SK-N-SH treated with all-trans-retinoic acid at 6 μM for 48 hours (cell line): ENCODE measurements around the gene ARL13B.
A peak's percentile ranks its signal among the peaks of the same experiment; 100 is the strongest.

Experiments used
- ATAC-seq: fragments of 200-7000 bp; cut with Tn5 transposase; 3 replicates; pipeline ENCODE4 v1.9.1; 2020; ENCODE audit warnings: mild to moderate bottlenecking, moderate library complexity
- ARNTL ChIP-seq: fragments of 450-650 bp; formaldehyde crosslinking; IDR thresholded peaks from 2 replicates; pipeline ENCODE4 v1.5.0; 2020; ENCODE audit warnings: low read depth, mild to moderate bottlenecking, moderate library complexity, borderline replicate concordance
- BACH2 ChIP-seq: fragments of 250-450 bp; sonication (Bioruptor Pico); IDR thresholded peaks from 2 replicates; pipeline ENCODE4 v1.9.0; 2021; ENCODE audit warnings: mild to moderate bottlenecking, borderline replicate concordance
- ESRRG ChIP-seq: fragments of 250-450 bp; sonication (Bioruptor Pico); IDR thresholded peaks from 2 replicates; pipeline ENCODE4 v1.6.1; 2021; ENCODE audit warnings: mild to moderate bottlenecking
- GLIS3 ChIP-seq: fragments of 250-450 bp; sonication (Bioruptor Pico); IDR thresholded peaks from 2 replicates; pipeline ENCODE4 v1.5.0; 2020; ENCODE audit warnings: mild to moderate bottlenecking, moderate library complexity
- ISL1 ChIP-seq: fragments of 250-450 bp; sonication (Bioruptor Pico); IDR thresholded peaks from 2 replicates; pipeline ENCODE4 v2.1.2; 2022; ENCODE audit warnings: mild to moderate bottlenecking, moderate library complexity
- OSR1 ChIP-seq: fragments of 250-450 bp; sonication (Bioruptor Pico); IDR thresholded peaks from 2 replicates; pipeline ENCODE4 v1.8.0; 2022; ENCODE audit warnings: moderate library complexity, mild to moderate bottlenecking, inconsistent platforms
- PPARA ChIP-seq: fragments of 250-450 bp; sonication (Bioruptor Pico); IDR thresholded peaks from 2 replicates; pipeline ENCODE4 v1.5.0; 2020; ENCODE audit warnings: mild to moderate bottlenecking, borderline replicate concordance
- RARB ChIP-seq: fragments of 250-450 bp; sonication (Bioruptor Pico); IDR thresholded peaks from 2 replicates; pipeline ENCODE4 v1.8.0; 2021; ENCODE audit warnings: mild to moderate bottlenecking, moderate library complexity
- SNAI2 ChIP-seq: fragments of 250-450 bp; sonication (Bioruptor Pico); IDR thresholded peaks from 2 replicates; pipeline ENCODE4 v1.5.0; 2020; ENCODE audit warnings: mild to moderate bottlenecking, moderate library complexity
- TCF4 ChIP-seq: fragments of 250-450 bp; sonication (Bioruptor Pico); IDR thresholded peaks from 2 replicates; pipeline ENCODE4 v1.8.0; 2021; ENCODE audit warnings: mild to moderate bottlenecking, moderate library complexity, borderline replicate concordance
- TOX ChIP-seq: fragments of 250-450 bp; sonication (Bioruptor Pico); IDR thresholded peaks from 2 replicates; pipeline ENCODE4 v1.8.0; 2021; ENCODE audit warnings: mild to moderate bottlenecking, moderate library complexity, borderline replicate concordance
- TSHZ2 ChIP-seq: fragments of 250-450 bp; sonication (Bioruptor Pico); IDR thresholded peaks from 2 replicates; pipeline ENCODE4 v1.5.0; 2020; ENCODE audit warnings: mild to moderate bottlenecking, moderate library complexity
- ZC3H10 ChIP-seq: fragments of 250-450 bp; sonication (Bioruptor Pico); IDR thresholded peaks from 2 replicates; pipeline ENCODE4 v1.5.1; 2021; ENCODE audit warnings: mild to moderate bottlenecking, moderate library complexity
- ZFP30 ChIP-seq: fragments of 450-650 bp; formaldehyde crosslinking; IDR thresholded peaks from 2 replicates; pipeline ENCODE4 v1.5.0; 2022; ENCODE audit warnings: mild to moderate bottlenecking, moderate library complexity
- ZNF70 ChIP-seq: fragments of 450-650 bp; formaldehyde crosslinking; IDR thresholded peaks from 2 replicates; pipeline ENCODE4 v1.5.0; 2020; ENCODE audit warnings: mild to moderate bottlenecking, moderate library complexity
- ZNF8 ChIP-seq: fragments of 450-650 bp; formaldehyde crosslinking; IDR thresholded peaks from 2 replicates; pipeline ENCODE4 v1.5.0; 2020; ENCODE audit warnings: mild to moderate bottlenecking, moderate library complexity
- TF ChIP-seq, protein P1 (sequence below): fragments of 250-450 bp; sonication (Bioruptor Pico); IDR thresholded peaks from 2 replicates; pipeline ENCODE4 v1.8.0; 2021; ENCODE audit warnings: low read depth, mild to moderate bottlenecking, moderate library complexity, borderline replicate concordance
- TF ChIP-seq, protein P2 (sequence below): fragments of 250-450 bp; sonication (Bioruptor Pico); IDR thresholded peaks from 2 replicates; pipeline ENCODE4 v1.8.0; 2020; ENCODE audit warnings: mild to moderate bottlenecking, moderate library complexity, borderline replicate concordance
- TF ChIP-seq, protein P3 (sequence below): fragments of 250-450 bp; sonication (Bioruptor Pico); IDR thresholded peaks from 2 replicates; pipeline ENCODE4 v1.5.1; 2021; ENCODE audit warnings: mild to moderate bottlenecking, moderate library complexity
- TF ChIP-seq, protein P4 (sequence below): fragments of 250-450 bp; sonication (Bioruptor Pico); IDR thresholded peaks from 2 replicates; pipeline ENCODE4 v1.5.1; 2020; ENCODE audit warnings: low read depth, mild to moderate bottlenecking, moderate library complexity

The ARL13B gene

DNA sequence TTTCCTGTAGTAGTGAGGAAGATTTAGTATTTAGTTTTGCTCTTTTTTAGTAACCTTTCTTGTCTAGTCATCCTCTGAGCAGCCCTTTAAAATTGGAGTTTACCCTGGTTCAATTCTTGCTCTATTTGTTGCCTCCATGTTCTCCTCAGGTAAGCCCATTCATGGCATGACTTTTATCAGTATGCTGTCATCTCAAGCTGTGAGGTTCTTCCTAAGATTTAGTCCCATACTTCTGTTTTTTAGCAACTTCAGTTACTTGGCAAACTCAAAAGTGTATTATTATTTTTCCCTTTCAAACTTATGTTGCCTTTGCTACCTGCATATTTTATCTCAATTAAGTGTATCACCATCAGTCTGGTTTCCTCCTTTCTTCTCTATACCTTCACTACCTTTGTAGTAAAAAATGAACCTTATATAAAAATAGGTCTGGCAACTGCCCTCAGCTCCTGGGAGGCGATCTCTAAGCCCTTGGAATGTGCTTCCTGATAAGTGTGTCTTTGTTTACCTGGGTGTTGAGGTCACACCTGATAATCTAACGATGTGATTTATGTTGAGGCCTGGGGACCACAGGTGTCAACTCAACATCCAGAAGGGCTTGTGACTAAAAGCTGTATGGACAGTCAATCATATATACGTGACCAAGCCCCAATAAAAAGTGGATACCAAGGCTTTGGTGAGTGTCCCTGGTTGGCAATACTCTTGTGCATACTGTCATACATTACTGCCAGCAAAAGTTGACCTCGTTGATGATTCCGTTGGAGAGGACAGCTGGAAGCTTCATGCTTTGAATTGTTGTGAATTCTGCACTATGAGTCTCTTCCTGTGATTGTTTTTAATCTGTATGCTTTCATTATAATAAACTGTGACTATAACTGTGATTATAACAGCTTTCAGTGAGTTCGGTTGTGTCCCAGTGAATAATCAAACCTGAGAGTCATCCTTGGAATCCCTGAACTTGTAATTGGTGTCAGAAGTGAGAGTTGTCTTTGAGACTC, 86.8 kb downstream of the ARL13B start:
- no peak for ATAC-seq
- TF ChIP-seq PPARA (CRISPR knock-in tag) (no peak), ARNTL (CRISPR knock-in tag) (no peak), ESRRG (CRISPR knock-in tag) (no peak), RARB (CRISPR knock-in tag) (no peak)

DNA sequence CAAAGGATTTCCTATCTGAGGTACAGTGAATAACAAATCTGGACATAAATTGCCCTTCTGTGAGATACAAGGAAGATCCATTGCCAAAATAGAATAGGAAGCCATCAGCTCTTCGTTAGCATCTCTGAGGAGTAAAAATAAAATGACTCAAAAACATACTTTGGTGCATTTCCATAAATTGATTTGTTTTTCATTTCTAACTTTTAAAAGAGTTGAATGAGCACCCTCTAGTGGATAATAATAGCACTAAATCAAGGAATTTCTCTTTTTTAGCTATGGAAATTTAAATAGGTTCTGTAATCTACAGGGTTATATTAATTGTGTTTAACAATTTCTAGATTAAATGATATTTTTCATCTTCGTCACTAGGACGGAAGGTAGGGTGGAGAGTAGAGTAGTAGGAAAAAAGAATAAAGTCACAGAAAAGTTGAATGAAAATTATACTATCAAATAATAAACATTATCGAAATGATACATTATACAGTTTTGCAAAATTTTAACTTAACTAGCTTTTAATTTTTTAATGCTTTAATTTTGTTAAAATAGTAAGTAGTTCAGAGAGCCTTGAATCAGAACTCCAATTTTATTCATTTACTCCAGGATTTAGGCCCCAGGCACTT, 89.3 kb downstream of the ARL13B start:
- peak; percentile 22; the same call in 1 of the 3 replicates for ATAC-seq
- no peak for TF ChIP-seq ZFP30
- no peak for TF ChIP-seq BACH2
- no peak for TF ChIP-seq TOX
- no peak for TF ChIP-seq OSR1
- TF ChIP-seq GLIS3, result no peak

- no peak for ATAC-seq
- TF ChIP-seq ZNF8 (CRISPR knock-in tag) (no peak), ZC3H10 (CRISPR knock-in tag) (no peak), BACH2 (no peak), ZNF70 (CRISPR knock-in tag) (no peak), OSR1 (no peak), ISL1 (CRISPR knock-in tag) (no peak), ARNTL (CRISPR knock-in tag) (no peak)
- TF ChIP-seq, protein P1, sequence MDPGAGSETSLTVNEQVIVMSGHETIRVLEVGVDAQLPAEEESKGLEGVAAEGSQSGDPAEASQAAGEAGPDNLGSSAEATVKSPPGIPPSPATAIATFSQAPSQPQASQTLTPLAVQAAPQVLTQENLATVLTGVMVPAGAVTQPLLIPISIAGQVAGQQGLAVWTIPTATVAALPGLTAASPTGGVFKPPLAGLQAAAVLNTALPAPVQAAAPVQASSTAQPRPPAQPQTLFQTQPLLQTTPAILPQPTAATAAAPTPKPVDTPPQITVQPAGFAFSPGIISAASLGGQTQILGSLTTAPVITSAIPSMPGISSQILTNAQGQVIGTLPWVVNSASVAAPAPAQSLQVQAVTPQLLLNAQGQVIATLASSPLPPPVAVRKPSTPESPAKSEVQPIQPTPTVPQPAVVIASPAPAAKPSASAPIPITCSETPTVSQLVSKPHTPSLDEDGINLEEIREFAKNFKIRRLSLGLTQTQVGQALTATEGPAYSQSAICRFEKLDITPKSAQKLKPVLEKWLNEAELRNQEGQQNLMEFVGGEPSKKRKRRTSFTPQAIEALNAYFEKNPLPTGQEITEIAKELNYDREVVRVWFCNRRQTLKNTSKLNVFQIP, result no peak
- TF ChIP-seq, protein P2, sequence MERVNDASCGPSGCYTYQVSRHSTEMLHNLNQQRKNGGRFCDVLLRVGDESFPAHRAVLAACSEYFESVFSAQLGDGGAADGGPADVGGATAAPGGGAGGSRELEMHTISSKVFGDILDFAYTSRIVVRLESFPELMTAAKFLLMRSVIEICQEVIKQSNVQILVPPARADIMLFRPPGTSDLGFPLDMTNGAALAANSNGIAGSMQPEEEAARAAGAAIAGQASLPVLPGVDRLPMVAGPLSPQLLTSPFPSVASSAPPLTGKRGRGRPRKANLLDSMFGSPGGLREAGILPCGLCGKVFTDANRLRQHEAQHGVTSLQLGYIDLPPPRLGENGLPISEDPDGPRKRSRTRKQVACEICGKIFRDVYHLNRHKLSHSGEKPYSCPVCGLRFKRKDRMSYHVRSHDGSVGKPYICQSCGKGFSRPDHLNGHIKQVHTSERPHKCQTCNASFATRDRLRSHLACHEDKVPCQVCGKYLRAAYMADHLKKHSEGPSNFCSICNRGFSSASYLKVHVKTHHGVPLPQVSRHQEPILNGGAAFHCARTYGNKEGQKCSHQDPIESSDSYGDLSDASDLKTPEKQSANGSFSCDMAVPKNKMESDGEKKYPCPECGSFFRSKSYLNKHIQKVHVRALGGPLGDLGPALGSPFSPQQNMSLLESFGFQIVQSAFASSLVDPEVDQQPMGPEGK, result no peak
- TF ChIP-seq, protein P3, sequence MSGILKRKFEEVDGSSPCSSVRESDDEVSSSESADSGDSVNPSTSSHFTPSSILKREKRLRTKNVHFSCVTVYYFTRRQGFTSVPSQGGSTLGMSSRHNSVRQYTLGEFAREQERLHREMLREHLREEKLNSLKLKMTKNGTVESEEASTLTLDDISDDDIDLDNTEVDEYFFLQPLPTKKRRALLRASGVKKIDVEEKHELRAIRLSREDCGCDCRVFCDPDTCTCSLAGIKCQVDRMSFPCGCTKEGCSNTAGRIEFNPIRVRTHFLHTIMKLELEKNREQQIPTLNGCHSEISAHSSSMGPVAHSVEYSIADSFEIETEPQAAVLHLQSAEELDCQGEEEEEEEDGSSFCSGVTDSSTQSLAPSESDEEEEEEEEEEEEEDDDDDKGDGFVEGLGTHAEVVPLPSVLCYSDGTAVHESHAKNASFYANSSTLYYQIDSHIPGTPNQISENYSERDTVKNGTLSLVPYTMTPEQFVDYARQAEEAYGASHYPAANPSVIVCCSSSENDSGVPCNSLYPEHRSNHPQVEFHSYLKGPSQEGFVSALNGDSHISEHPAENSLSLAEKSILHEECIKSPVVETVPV, result no peak
- TF ChIP-seq, protein P4, sequence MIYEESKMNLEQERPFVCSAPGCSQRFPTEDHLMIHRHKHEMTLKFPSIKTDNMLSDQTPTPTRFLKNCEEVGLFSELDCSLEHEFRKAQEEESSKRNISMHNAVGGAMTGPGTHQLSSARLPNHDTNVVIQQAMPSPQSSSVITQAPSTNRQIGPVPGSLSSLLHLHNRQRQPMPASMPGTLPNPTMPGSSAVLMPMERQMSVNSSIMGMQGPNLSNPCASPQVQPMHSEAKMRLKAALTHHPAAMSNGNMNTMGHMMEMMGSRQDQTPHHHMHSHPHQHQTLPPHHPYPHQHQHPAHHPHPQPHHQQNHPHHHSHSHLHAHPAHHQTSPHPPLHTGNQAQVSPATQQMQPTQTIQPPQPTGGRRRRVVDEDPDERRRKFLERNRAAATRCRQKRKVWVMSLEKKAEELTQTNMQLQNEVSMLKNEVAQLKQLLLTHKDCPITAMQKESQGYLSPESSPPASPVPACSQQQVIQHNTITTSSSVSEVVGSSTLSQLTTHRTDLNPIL, result no peak
- TF ChIP-seq, all 23 proteins: peak for 0
These were observed 90.5 kb downstream of the ARL13B start for GRCh38 chr3:94070341-94070911.

- TF ChIP-seq ZNF8 (CRISPR knock-in tag), result no peak
- TF ChIP-seq RARB (CRISPR knock-in tag), result no peak
- no peak for TF ChIP-seq SNAI2
- TF ChIP-seq, all 23 proteins: peak for 0
- ATAC-seq, result no peak
These were observed 91.8 kb downstream of the ARL13B start for GRCh38 chr3:94071713-94072284.

DNA sequence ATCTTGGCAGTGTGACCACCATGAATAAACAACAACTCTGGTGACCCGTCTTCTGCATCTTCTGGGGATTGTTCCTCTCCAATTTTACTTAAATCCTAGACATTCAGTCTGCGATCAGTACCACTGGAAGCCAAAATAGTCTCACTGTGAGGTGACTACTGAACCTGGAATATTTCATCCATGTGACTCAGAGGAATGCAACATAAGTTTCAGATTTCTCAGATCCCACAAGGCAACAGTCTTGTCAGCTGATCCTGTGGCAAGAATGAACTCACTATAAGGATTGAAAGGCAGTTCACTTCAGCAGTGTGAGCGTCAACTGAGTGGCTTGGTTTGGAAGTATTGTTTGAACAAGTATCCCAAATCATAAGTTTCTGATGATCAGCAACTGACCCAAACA, 96.1 kb downstream of the ARL13B start:
- peak; percentile 49; the same call in 2 of the 3 replicates for ATAC-seq
- TF ChIP-seq BACH2, result no peak
- TF ChIP-seq TCF4 (CRISPR knock-in tag), result no peak
- no peak for TF ChIP-seq ISL1 (CRISPR knock-in tag)
- TF ChIP-seq, protein P3, result no peak
- no peak for TF ChIP-seq GLIS3
- no peak for TF ChIP-seq ARNTL (CRISPR knock-in tag)
- no peak for TF ChIP-seq ZC3H10 (CRISPR knock-in tag)
- TF ChIP-seq, protein P4, result no peak
- no peak for TF ChIP-seq TSHZ2 (CRISPR knock-in tag)
